Measurements from ENCODE around the gene FAM111A. TPM values are rescaled to one million over a fixed set of nuclear protein-coding genes. Genes with fewer than 3 reads are reported as not detected.

FAM111A gene
- total RNA-seq, 1 experiment from 2014 or later, result 20.1 TPM

DNA sequence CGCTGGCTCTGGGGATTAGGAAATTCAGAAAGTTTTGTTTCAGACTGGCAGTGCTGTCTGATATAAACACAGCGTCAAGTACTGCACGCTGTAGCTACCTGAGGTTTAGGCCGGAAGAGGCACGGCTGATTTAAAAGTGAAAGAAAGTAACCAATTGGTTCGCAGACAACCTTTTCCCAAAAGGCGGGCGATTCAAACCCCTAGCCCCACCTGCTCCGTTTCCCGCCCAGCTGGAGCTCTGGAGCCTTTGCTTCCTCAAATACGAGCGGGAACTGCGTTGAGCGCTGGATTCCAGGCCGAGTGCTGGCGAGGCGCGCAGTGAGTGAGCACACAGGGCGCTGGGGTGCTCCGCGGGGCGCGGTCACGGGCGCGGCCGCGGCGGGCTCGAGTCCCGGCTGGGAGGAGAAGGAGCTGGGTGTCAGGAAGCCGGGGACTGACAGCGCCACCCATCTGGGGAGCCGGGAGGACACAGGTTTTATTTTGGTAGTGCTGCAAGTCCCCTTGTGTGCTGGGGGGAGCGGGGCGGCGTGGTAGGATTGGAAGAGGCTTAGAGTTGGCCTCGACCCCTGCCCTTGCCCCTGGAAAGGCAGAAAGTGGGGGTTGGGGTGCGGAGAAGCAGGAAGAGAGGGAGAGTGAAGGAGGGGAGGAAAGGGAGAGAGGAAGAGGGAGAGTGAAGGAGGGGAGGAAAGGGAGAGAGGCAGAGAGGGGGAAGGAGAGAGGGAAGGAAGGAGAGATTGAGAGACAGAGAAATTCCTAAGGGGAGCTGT lies 2.1 kb downstream of the FAM111A start:
- Histone ChIP-seq H3T11ph (ENCODE audit: low read length) (no peak overlapping the region), H3K9ac (ENCODE audit: extremely low read depth, insufficient read length, low read length) (peak overlapping the region; percentile 51), H4K5ac (ENCODE audit: insufficient read length, low read depth, low read length) (no peak overlapping the region), H2AK5ac (ENCODE audit: insufficient read length, low read length) (no peak overlapping the region), H3K23ac (ENCODE audit: insufficient read length, low read depth, low read length) (no peak overlapping the region), H3K79me2 (ENCODE audit: insufficient read depth, low read length) (no peaks in the 10 kb centered on the region), H2BK15ac (ENCODE audit: low read depth, low read length) (no peak overlapping the region), H3K4me1 (ENCODE audit: insufficient read depth, low read length) (no peaks in the 10 kb centered on the region; the same call in 1 of the 2 replicates), H3K56ac (ENCODE audit: insufficient read length, low read depth, low read length) (no peak overlapping the region), H3K27ac (ENCODE audit: insufficient read length, low read depth, low read length) (no peak overlapping the region), H4K91ac (ENCODE audit: insufficient read length, low read depth, low read length) (no peak overlapping the region), H2BK5ac (ENCODE audit: insufficient read length, low read length) (no peak overlapping the region), H3K23me2 (ENCODE audit: insufficient read length, low read depth, low read length, poor library complexity, severe bottlenecking) (peaks cover 6% of the 10 kb centered on the region), H3K4me2 (ENCODE audit: insufficient read depth, insufficient read length, low read length) (peak overlapping the region; percentile 74), H4K20me1 (ENCODE audit: control insufficient read depth, insufficient read depth, insufficient read length) (no peaks in the 10 kb centered on the region), H2BK120ac (ENCODE audit: low read depth, low read length, poor library complexity, severe bottlenecking) (no peak overlapping the region), H3K4ac (ENCODE audit: low read depth, low read length) (no peak overlapping the region), H3K27me3 (ENCODE audit: insufficient read depth, low read length) (no peaks in the 10 kb centered on the region), H2BK20ac (ENCODE audit: low read depth, low read length, poor library complexity, severe bottlenecking) (no peak overlapping the region), H3K9me3 (ENCODE audit: control insufficient read depth, low read depth, low read length) (no peaks in the 10 kb centered on the region), H3K14ac (ENCODE audit: insufficient read depth, low read length) (peak overlapping the region; percentile 85), H3K79me1 (ENCODE audit: insufficient read depth, low read depth, low read length, poor library complexity, severe bottlenecking) (no peaks in the 10 kb centered on the region), H2BK12ac (ENCODE audit: insufficient read length, low read depth, low read length) (no peak overlapping the region), H2AFZ (ENCODE audit: low read length) (no peak overlapping the region), H4K8ac (replicated peaks; ENCODE audit: insufficient read length, low read depth, low read length) (no peak overlapping the region), H3K18ac (ENCODE audit: insufficient read length, low read depth, low read length) (peak overlapping the region; percentile 80)
- Mint-ChIP-seq H3K36me3 (ENCODE audit: insufficient read depth in 1 of 3, low read depth in 3 of 3) (peaks cover 3 to 24% (median 8%) of the 10 kb centered on the region in 3 experiments; a peak in 5 of 7 replicates), H3K27me3 (ENCODE audit: low read depth) (peaks cover 27% of the 10 kb centered on the region), H3K27ac (peak overlapping the region in 2 of 3 experiments; percentile 67 to 82; a peak in 3 of 7 replicates), H3K9me3 (peaks cover 5 to 12% of the 10 kb centered on the region in 2 experiments; a peak in 3 of 5 replicates), H3K4me3 (peak overlapping the region; percentile 67 to 91), H3K4me1 (peaks cover 25 to 40% of the 10 kb centered on the region in 2 experiments)
- WGBS (ENCODE audit: extremely low coverage, insufficient read length, low lambda C conversion rate), result no CpG with 5 or more reads among the region's 39 CpGs
- peak; percentile 92 for DNase-seq
- TF ChIP-seq, protein P1, sequence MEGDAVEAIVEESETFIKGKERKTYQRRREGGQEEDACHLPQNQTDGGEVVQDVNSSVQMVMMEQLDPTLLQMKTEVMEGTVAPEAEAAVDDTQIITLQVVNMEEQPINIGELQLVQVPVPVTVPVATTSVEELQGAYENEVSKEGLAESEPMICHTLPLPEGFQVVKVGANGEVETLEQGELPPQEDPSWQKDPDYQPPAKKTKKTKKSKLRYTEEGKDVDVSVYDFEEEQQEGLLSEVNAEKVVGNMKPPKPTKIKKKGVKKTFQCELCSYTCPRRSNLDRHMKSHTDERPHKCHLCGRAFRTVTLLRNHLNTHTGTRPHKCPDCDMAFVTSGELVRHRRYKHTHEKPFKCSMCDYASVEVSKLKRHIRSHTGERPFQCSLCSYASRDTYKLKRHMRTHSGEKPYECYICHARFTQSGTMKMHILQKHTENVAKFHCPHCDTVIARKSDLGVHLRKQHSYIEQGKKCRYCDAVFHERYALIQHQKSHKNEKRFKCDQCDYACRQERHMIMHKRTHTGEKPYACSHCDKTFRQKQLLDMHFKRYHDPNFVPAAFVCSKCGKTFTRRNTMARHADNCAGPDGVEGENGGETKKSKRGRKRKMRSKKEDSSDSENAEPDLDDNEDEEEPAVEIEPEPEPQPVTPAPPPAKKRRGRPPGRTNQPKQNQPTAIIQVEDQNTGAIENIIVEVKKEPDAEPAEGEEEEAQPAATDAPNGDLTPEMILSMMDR (conservative IDR thresholded peaks at IDR 0.05), result peak; percentile 48; the same call in 2 of the 3 replicates
